ENCODE results near the gene CXorf49. TPM values are rescaled to one million over a fixed set of nuclear protein-coding genes. Genes with fewer than 3 reads are reported as not detected.

CXorf49 gene
- total RNA-seq, 4 donors from 2014 or later, result not detected

- Histone ChIP-seq H3K36me3 (no peaks in the 10 kb centered on the region), H3K4me1 (peaks cover 0 to 9% (median 0%) of the 10 kb centered on the region in 3 donors), H3K27me3 (no peaks in the 10 kb centered on the region), H3K27ac (no peak within 1 kb of the TSS), H3K9me3 (no peaks in the 10 kb centered on the region), H3K4me3 (no peak within 1 kb of the TSS)
- no peak for TF ChIP-seq POLR2A (IDR thresholded peaks at IDR 0.05)
- no peak for TF ChIP-seq CTCF (IDR thresholded peaks at IDR 0.05)
- no peak for DNase-seq
- intact Hi-C loops (cut with DNase I), result no loop called here
- 90 to 94% methylated on average over 13 to 18 of the region's 50 CpGs for WGBS, 2 donors
Observed at GRCh38 chrX:71667328-71668247, 50.5 kb downstream of the CXorf49 start, which contains the start of gene LOC101059915. TSS of gene LOC101059915 (plus strand) at chrX:71667546.

- no peak for DNase-seq
- intact Hi-C loops (cut with DNase I), result no loop called here
- Histone ChIP-seq H3K27me3 (no peaks in the 10 kb centered on the region), H3K27ac (no peak overlapping the region), H3K4me3 (no peak overlapping the region), H3K4me1 (peaks cover 0 to 9% (median 0%) of the 10 kb centered on the region in 3 donors), H3K36me3 (no peaks in the 10 kb centered on the region), H3K9me3 (no peaks in the 10 kb centered on the region)
- no peak for TF ChIP-seq CTCF (IDR thresholded peaks at IDR 0.05)
- no peak for TF ChIP-seq POLR2A (IDR thresholded peaks at IDR 0.05)
- 92 to 100% methylated on average over 5 to 28 of the region's 48 CpGs for WGBS, 2 donors
Observed at GRCh38 chrX:71666240-71667223, 51.6 kb downstream of the CXorf49 start.

- WGBS, 2 donors, result 80% methylated on average over 2 of the region's 10 CpGs; no CpG with 5 or more reads in 1 of the 2 donors
- no peaks in the 10 kb centered on the region for H3K36me3 ChIP-seq
- DNase-seq, result no peak
- intact Hi-C loops (cut with DNase I), result no loop called here
- H3K27ac ChIP-seq, result no peak overlapping the region
- H3K9me3 ChIP-seq, result no peaks in the 10 kb centered on the region
- H3K4me3 ChIP-seq, result no peak overlapping the region
- no peak for TF ChIP-seq POLR2A (IDR thresholded peaks at IDR 0.05)
- no peak for TF ChIP-seq CTCF (IDR thresholded peaks at IDR 0.05)
- no peaks in the 10 kb centered on the region for H3K27me3 ChIP-seq
- peaks cover 0 to 9% (median 0%) of the 10 kb centered on the region in 3 donors for H3K4me1 ChIP-seq
Observed at GRCh38 chrX:71665747-71666146, 52.3 kb downstream of the CXorf49 start.

- WGBS, 2 donors, result 84% methylated on average over 14 of the region's 16 CpGs; no CpG with 5 or more reads in 1 of the 2 donors
- TF ChIP-seq CTCF (IDR thresholded peaks at IDR 0.05), result no peak
- no peak for TF ChIP-seq POLR2A (IDR thresholded peaks at IDR 0.05)
- no peak overlapping the region for H3K27ac ChIP-seq
- H3K4me3 ChIP-seq, result no peak overlapping the region
- no peaks in the 10 kb centered on the region for H3K9me3 ChIP-seq
- no peak for DNase-seq
- H3K27me3 ChIP-seq, result no peaks in the 10 kb centered on the region
- H3K4me1 ChIP-seq, result peaks cover 0 to 6% (median 0%) of the 10 kb centered on the region in 3 donors
- intact Hi-C loops (cut with DNase I), result no loop called here
- H3K36me3 ChIP-seq, result no peaks in the 10 kb centered on the region
Observed at GRCh38 chrX:71664889-71665491, 53.1 kb downstream of the CXorf49 start.

Small RNA genes within 50 kb of the gene (small RNA-seq; reads per million reads assigned to genes)
- 0 reads per million in 4 donors for gene BX276092.4
- 0 reads per million in 4 donors for gene BX276092.6
- gene BX276092.8, result 0 reads per million in 4 donors

Other genes with a start within 250 kb of the CXorf49 start
- gene OGT, start 185.2 kb downstream of the CXorf49 start, total RNA-seq, result 100 to 1,000 TPM in 1 of 4 donors, 10 to 100 TPM in 3; 56.3 to 157 (median 67.0) TPM
- gene GCNA, start 139.8 kb downstream of the CXorf49 start, total RNA-seq, result 1 to 10 TPM in 2 of 4 donors, under 1 TPM in 2; 0.35 to 3.1 (median 0.84) TPM
- 1 to 10 TPM in 1 of 4 donors, not detected in 3; 1.3 TPM for gene CXCR3, start 99.8 kb downstream of the CXorf49 start, total RNA-seq
- not detected for gene CXorf49B, start 45.1 kb upstream of the CXorf49 start, total RNA-seq
- gene NHSL2, start 192.6 kb upstream of the CXorf49 start, total RNA-seq, result 1 to 10 TPM in 2 of 4 donors, under 1 TPM in 2; 0.23 to 7.1 (median 1.6) TPM